Fibroblast of lung (primary cell): ENCODE results near the gene PHEX. TPM values are rescaled to one million over a fixed set of nuclear protein-coding genes. Genes with fewer than 3 reads are reported as not detected.

Source experiments
- DNase-seq, 2 donors: peaks; one replicate each; pipeline versions ENCODE4 v3.0.0 to v3.0.0-alpha.2; 2010; ENCODE audit warnings: low read depth in 2 of 2
- H2AFZ ChIP-seq: 2 replicates; pipeline ENCODE4 v1.5.1; 2012; ENCODE audit warnings: low read length, control low read depth, inconsistent platforms
- H3K27ac ChIP-seq: 2 replicates; pipeline ENCODE4 v1.5.1; 2011; ENCODE audit warnings: low read length, control low read depth; ENCODE audit not compliant: insufficient read depth
- H3K27me3 ChIP-seq: 2 replicates; pipeline ENCODE4 v1.5.1; 2011; ENCODE audit warnings: mild to moderate bottlenecking, low read length; ENCODE audit not compliant: control insufficient read depth, insufficient read depth
- H3K36me3 ChIP-seq: 2 replicates; pipeline ENCODE4 v1.5.1; 2011; ENCODE audit warnings: low read length; ENCODE audit not compliant: control insufficient read depth, insufficient read depth
- H3K4me1 ChIP-seq: 2 replicates; pipeline ENCODE4 v1.5.1; 2011; ENCODE audit warnings: low read length; ENCODE audit not compliant: control insufficient read depth, insufficient read depth; ENCODE audit errors: extremely low read depth
- H3K4me2 ChIP-seq: 2 replicates; pipeline ENCODE4 v1.5.1; 2011; ENCODE audit warnings: low read length, control low read depth; ENCODE audit not compliant: insufficient read depth; ENCODE audit errors: extremely low read depth
- H3K4me3 ChIP-seq, 4 experiments: fragments of 200-600 bp in 1 of 4; sonication (generic) in 1 of 4; replicated peaks in 1 of 4; 2 replicates each; pipeline ENCODE4 v1.5.1; 2011 to 2016; ENCODE audit warnings: low read length in 4 of 4, low read depth in 3 of 4, mild to moderate bottlenecking in 3 of 4, control low read depth in 2 of 4, inconsistent platforms in 1 of 4, mixed read lengths in 1 of 4; ENCODE audit not compliant: insufficient read depth in 1 of 4; ENCODE audit errors: control extremely low read depth in 1 of 4
- H3K79me2 ChIP-seq: 2 replicates; pipeline ENCODE4 v1.5.1; 2012; ENCODE audit warnings: mild to moderate bottlenecking, low read length, inconsistent platforms; ENCODE audit not compliant: control insufficient read depth, insufficient read depth
- H3K9ac ChIP-seq: 2 replicates; pipeline ENCODE4 v1.5.1; 2011; ENCODE audit warnings: mild to moderate bottlenecking, low read length, control low read depth; ENCODE audit not compliant: insufficient read depth
- H3K9me3 ChIP-seq: 2 replicates; pipeline ENCODE4 v1.5.1; 2012; ENCODE audit warnings: low read depth, low read length; ENCODE audit not compliant: control insufficient read depth, insufficient read depth
- H4K20me1 ChIP-seq: 2 replicates; pipeline ENCODE4 v1.5.1; 2011; ENCODE audit warnings: low read length; ENCODE audit not compliant: control insufficient read depth, insufficient read depth; ENCODE audit errors: extremely low read depth
- EZH2 ChIP-seq: IDR thresholded peaks from 2 replicates; pipeline ENCODE4 v1.5.1; 2012; ENCODE audit warnings: low read length, control low read depth, mild to moderate bottlenecking; ENCODE audit errors: missing control alignments
- polyA plus RNA-seq, 2 donors: library from polyadenylated mRNA; depleted of rRNA in 1 of 2; stranded (reverse) in 1 of 2; unstranded in 1 of 2; fragments of >200 nt; gene quantifications; 2 replicates each; pipeline ENCODE4 v1.2.1, GENCODE V29; 2011 to 2012; ENCODE audit warnings: missing spikeins in 1 of 2
- total RNA-seq: library from RNA; depleted of rRNA; stranded (reverse); fragments of >200 nt; gene quantifications from 2 replicates; pipeline ENCODE4 v1.2.1, GENCODE V29; 2014
- TF ChIP-seq, protein P1 (sequence below), 2 donors: IDR thresholded peaks in 1 of 2; conservative IDR thresholded peaks in 1 of 2; 1 replicate in 1 of 2; 2 replicates in 1 of 2; pipeline ENCODE4 v1.5.1; 2011 to 2012; ENCODE audit warnings: low read length in 2 of 2, control low read depth in 1 of 2, inconsistent platforms in 1 of 2, low read depth in 1 of 2, mild to moderate bottlenecking in 1 of 2

PHEX gene
- total and polyA plus RNA-seq, 2 donors (not counting 1 experiment from before 2014, with no cell fraction given) = 1.2 to 1.7 TPM

DNA sequence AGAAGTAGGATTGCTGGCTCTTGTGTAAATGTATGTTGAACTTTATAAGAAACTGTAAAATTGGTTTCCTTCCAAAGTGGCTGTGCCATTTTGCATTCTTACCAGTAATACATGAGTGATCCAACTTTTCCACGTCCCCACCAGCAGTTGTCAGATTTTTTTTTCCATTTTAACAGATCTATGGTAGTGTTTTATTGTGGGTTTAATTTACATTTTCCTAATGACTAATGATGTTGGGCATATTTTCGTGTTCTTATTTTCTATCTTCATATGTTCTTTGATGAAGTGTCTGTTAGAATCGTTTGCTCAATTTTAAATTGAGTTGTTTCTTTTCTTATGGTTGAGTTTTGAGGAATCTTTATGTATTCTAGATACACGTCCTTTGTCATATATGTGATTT lies 56.2 kb downstream of the PHEX start:
- no peaks in the 10 kb centered on the region for H3K4me1 ChIP-seq
- H3K9ac ChIP-seq = no peak overlapping the region
- H3K27me3 ChIP-seq = no peaks in the 10 kb centered on the region

DNA sequence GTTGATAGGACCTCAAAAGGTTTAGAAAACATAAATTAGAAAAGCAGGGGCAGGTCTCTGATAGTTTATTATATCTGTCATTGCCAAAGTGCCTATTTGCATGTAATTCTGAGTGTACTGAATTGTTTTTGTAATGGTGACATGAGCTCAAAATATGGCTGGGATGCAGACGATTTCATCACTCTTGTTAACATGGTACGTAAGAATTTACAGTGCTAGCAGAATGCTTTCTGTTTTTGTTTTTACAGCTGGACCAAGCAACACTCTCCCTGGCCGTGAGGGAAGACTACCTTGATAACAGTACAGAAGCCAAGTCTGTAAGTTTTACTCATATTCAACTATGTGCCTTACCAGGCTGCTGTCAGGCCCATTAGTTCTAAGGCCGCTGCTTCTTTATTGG lies 58.1 kb downstream of the PHEX start:
- Histone ChIP-seq H4K20me1 (no peaks in the 10 kb centered on the region), H3K4me1 (no peaks in the 10 kb centered on the region), H3K79me2 (no peaks in the 10 kb centered on the region), H3K27ac (no peak overlapping the region), H3K4me2 (no peak overlapping the region), H3K9me3 (no peaks in the 10 kb centered on the region), H2AFZ (no peak overlapping the region), H3K4me3 (no peak overlapping the region), H3K36me3 (no peaks in the 10 kb centered on the region), H3K9ac (no peak overlapping the region), H3K27me3 (no peaks in the 10 kb centered on the region)
- TF ChIP-seq, protein P1, sequence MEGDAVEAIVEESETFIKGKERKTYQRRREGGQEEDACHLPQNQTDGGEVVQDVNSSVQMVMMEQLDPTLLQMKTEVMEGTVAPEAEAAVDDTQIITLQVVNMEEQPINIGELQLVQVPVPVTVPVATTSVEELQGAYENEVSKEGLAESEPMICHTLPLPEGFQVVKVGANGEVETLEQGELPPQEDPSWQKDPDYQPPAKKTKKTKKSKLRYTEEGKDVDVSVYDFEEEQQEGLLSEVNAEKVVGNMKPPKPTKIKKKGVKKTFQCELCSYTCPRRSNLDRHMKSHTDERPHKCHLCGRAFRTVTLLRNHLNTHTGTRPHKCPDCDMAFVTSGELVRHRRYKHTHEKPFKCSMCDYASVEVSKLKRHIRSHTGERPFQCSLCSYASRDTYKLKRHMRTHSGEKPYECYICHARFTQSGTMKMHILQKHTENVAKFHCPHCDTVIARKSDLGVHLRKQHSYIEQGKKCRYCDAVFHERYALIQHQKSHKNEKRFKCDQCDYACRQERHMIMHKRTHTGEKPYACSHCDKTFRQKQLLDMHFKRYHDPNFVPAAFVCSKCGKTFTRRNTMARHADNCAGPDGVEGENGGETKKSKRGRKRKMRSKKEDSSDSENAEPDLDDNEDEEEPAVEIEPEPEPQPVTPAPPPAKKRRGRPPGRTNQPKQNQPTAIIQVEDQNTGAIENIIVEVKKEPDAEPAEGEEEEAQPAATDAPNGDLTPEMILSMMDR (conservative IDR thresholded peaks at IDR 0.05 in 1 of 2, IDR thresholded peaks at IDR 0.05 in 1 of 2; ENCODE audit: low read depth in 1 of 2, low read length in 2 of 2) = no peak
- no peak for TF ChIP-seq EZH2
- DNase-seq = peak; percentile 73 to 82

More for the DNA sequence above, 56.2 kb downstream of the PHEX start:
- no peak for DNase-seq
- no peak overlapping the region for H2AFZ ChIP-seq
- H3K27ac ChIP-seq = no peak overlapping the region
- H3K4me2 ChIP-seq = no peak overlapping the region
- no peaks in the 10 kb centered on the region for H3K36me3 ChIP-seq
- H3K79me2 ChIP-seq = no peaks in the 10 kb centered on the region
- H3K9me3 ChIP-seq = no peaks in the 10 kb centered on the region
- TF ChIP-seq, protein P1 (conservative IDR thresholded peaks at IDR 0.05 in 1 of 2, IDR thresholded peaks at IDR 0.05 in 1 of 2; ENCODE audit: low read depth in 1 of 2, low read length in 2 of 2) = no peak
- no peak for TF ChIP-seq EZH2
- no peak overlapping the region for H3K4me3 ChIP-seq
- H4K20me1 ChIP-seq = no peaks in the 10 kb centered on the region

DNA sequence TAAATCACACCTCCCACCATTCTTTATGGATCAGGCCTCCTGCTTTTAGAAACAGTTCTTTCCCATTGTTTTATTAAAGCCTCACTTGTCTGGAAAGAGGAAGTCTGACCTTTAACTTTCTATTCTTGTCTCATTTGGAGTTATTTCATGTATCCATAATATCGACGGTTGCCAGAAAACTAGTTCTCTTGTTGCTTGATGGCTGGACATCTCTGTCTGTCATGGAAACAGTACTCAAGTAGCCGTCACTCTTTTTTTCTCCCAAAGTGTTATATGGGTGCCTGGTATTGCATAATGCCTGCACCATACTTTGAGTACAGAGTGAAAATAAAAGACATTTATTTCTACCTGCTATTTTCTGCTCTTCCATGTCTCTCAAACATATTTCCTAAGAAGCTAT lies 61.4 kb downstream of the PHEX start:
- no peaks in the 10 kb centered on the region for H4K20me1 ChIP-seq
- no peaks in the 10 kb centered on the region for H3K36me3 ChIP-seq
- no peaks in the 10 kb centered on the region for H3K27me3 ChIP-seq
- peaks cover 6% of the 10 kb centered on the region for H3K4me1 ChIP-seq
- no peak overlapping the region for H3K27ac ChIP-seq
- TF ChIP-seq, protein P1 (conservative IDR thresholded peaks at IDR 0.05 in 1 of 2, IDR thresholded peaks at IDR 0.05 in 1 of 2; ENCODE audit: low read depth in 1 of 2, low read length in 2 of 2) = no peak
- no peak for TF ChIP-seq EZH2
- H2AFZ ChIP-seq = no peak overlapping the region
- no peaks in the 10 kb centered on the region for H3K79me2 ChIP-seq
- H3K4me3 ChIP-seq = no peak overlapping the region
- H3K9me3 ChIP-seq = no peaks in the 10 kb centered on the region
- no peak overlapping the region for H3K4me2 ChIP-seq
- DNase-seq = no peak
- no peak overlapping the region for H3K9ac ChIP-seq
